ENCODE data around the gene AMOTL1.
"Not testable (repeated sequence)": the region's sequence is repeated elsewhere in the genome, so short reads cannot be mapped to it uniquely, and the experiment has no call there.

The AMOTL1 gene

GRCh38 chr11:94794287-94795168, 26.4 kb downstream of the AMOTL1 start:
- no peak for DNase-seq (ENCODE audit: low spot score)

GRCh38 chr11:94795476-94796189, 27.5 kb downstream of the AMOTL1 start:
- no peak for DNase-seq (ENCODE audit: low spot score)

DNA sequence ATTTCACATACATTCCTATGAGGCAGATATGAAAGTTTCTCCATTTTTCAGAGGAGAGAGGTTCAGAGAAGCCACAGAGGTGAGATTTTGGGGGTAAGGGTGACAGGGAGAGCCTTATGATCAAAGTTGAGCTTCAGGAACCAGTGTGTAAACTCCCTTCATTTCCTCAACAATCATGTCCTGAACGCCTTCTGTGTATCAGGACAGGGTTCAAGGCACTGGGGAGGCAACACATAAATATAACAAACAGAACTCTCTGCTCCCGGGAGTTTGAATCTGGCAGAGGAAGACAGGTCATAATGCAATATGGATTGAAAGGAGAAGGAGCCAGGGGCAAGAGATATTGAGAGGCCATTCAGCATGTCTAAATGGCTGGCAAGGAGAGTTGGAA, 28.0 kb downstream of the AMOTL1 start:
- DNase-seq (ENCODE audit: low spot score) = no peak

DNA sequence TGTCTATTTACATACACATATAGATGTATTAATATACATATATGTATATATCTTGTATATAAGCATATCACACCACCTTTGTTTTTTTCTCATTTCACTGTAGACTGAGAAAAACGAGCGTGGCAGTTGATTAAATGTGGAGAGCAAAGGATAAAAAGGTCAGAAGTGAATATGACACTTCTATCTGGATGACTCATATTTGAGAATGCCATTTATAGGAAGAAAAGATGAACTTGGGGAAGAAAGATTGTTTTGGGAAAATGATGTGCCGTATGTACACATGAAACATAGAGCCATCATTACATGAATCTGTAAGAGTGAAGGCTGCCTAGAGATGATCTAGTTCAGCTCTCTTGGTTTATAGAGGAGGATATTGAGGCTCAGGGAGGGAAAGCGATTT, 28.7 kb downstream of the AMOTL1 start:
- DNase-seq (ENCODE audit: low spot score) = no peak

GRCh38 chr11:94799726-94800125, 31.6 kb downstream of the AMOTL1 start:
- DNase-seq (ENCODE audit: low spot score) = no peak

DNA sequence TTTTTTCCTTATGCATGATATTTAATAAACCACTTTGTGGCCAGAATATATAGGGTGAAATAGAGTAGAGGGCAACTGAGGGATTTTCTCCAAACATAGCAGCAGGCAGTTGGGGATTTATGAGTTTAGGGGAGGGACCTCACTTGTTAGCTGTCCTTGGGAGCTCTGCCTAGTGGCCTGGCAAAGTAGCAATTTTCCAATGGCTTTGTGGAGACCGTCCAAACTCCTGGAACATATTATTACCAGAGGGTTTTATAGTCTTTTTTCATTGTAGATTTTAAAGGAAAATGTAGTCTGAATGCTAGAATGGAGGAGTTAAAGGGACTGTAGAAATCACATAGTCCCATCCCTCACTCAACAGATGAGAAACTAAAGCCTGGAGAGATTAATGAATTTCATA, 32.3 kb downstream of the AMOTL1 start:
- no peak for DNase-seq (ENCODE audit: low spot score)

DNA sequence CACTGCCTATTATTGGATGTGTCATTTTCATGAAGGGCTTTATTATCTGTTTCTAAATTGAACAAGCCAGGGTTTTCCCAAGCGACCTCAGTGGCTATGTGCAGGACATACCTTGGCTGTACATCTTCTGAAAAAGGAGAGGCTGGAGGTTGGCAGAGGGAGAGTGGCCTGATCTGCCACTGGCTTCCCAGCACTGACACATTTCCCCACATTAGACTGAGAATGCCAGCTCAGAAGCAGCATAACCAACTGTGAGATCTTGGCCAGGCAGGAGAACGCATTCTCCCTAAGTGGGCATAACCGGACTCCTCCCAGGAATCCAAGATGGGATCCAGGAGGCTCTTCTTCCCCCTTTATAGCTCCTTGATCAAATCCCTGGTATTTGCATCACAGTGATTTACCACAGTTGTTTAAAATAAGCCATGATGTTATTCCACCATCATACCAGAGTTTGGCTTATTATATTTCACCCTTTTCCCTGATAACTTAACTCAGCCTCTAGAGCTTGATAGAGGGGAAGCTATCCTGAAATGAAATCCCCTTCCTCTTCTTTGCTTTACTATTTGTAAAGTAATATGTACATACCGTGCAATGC, 33.8 kb downstream of the AMOTL1 start:
- no peak for DNase-seq (ENCODE audit: low spot score)

DNA sequence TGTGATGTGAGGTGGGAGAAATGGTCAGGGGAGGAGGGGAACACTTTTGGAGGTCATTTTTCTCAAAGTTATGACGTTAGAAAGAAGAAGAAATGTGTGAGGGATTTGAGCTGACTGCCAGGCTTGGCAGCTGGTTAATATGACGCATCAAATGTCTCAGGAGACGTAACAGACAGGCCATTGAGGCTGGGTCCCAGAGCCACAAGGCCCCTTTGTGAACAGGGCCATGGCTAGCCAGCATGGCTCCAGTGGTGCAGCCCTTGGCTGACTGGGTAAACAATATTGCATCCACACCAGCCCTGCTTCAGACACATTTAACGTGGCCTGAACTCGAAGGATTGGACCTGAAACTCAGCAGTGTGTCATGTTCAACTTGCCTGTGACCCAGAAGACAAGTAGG, 34.3 kb downstream of the AMOTL1 start:
- DNase-seq (ENCODE audit: low spot score) = no peak

DNA sequence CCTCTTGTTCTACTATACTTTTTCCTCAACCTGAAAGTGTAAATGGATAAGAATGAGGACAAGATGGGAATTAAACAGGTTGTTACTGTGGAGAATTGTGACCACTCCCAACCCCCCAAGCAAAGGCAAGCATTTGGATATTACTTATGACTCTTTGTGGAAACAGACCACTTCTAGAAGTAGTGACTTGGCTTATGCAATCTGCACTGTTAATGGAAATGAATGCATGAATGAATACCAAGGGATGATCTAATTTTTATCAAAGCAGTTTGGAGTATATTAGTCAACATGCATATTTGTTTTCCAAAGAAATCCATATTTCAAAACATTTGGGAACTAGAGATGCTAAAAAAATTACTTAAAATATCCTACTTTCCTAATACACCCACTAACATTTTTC, 35.3 kb downstream of the AMOTL1 start:
- DNase-seq (ENCODE audit: low spot score) = no peak

- DNase-seq (ENCODE audit: low spot score) = no peak
Observed at GRCh38 chr11:94804874-94805273, 36.7 kb downstream of the AMOTL1 start.

DNA sequence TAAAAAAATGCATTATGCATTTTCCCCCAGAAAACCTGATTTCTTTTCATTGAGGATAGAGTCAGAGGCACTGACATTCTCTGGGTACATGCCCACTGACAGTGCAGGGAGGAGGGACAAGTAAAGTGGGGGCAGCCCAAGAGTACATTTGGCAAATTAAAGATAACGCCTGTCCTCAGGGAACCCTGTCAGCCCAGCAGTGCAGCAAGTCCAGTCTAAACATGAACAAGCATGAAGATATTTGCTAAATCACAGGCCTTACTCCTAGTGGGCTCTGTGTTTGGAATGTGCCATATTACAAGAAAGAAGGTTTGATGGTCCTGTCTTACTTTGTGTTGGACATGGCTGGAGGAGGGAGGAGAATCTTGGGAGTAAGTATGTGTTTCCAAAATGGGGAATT, 37.9 kb downstream of the AMOTL1 start:
- DNase-seq (ENCODE audit: low spot score) = no peak

GRCh38 chr11:94806419-94806818, 38.3 kb downstream of the AMOTL1 start:
- no peak for DNase-seq (ENCODE audit: low spot score)

- no peak for DNase-seq (ENCODE audit: low spot score)
Observed at GRCh38 chr11:94809251-94809650, 41.1 kb downstream of the AMOTL1 start.

GRCh38 chr11:94812724-94813720, 44.9 kb downstream of the AMOTL1 start:
- not testable (repeated sequence) for DNase-seq (ENCODE audit: low spot score)

DNA sequence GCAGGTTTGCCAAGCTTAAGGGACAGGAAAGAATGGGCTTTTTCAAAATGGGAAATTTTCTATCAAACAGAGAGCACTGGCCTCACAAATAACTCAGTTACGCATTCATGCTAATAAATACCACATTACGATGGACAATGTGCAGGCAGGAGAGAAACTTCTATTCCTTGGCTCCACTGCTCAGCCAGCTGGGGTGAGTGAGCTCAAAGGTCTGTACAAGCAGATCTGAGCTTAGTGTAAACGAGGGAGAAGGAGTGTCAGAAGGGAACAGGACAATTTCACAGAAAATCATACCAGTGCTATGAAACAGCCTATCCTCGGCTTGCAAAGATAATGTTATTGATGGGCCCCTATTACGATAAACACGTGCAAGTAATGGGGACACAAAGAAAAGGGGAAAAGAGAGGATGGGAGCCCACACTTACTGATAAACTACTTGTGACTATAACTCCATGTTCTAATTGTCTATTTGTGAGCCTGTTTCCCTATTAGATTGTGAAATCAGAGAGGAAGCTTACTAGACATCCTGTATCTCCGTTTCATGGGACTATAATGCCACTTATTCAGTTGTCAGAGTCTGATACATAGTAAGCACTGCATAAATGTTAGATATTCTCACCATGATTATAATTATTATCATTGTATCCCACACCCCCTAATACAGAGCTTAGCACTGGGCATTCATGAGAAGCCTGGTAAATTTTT, 46.3 kb downstream of the AMOTL1 start:
- no peak for DNase-seq (ENCODE audit: low spot score)

DNA sequence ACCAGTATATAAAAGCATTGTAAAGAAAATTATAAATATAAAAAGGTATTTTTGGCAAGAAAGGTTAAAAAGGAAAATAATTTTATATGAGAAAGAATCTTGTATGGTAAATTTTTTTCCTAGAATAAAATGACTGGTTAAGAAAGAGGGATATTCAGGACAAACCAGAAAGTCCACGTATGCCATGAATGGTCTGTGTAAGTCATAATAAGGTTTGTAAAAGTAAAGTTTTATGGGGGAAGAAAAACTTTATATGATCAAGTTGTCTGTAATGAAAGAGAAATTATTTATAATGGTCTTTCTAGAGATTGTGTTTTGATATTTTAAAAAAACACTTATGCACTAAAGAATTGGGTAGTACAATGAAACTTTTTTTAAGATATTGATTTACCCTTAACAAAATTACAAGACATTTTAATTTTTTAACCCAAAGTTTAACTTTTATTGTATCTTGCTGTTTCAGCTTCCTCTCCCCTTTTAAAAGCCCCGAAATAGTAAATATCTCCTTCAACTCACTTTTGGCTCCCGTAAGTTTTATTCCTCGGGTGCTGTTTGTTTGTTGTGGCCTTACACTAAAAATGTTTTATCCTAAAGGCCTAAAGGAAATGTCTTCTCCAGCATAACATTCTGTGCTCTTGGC, 47.7 kb downstream of the AMOTL1 start:
- DNase-seq (ENCODE audit: low spot score) = no peak

- DNase-seq (ENCODE audit: low spot score) = no peak
Observed at GRCh38 chr11:94820480-94820879, 52.3 kb downstream of the AMOTL1 start.

GRCh38 chr11:94821439-94821838, 53.3 kb downstream of the AMOTL1 start:
- DNase-seq (ENCODE audit: low spot score) = no peak

DNA sequence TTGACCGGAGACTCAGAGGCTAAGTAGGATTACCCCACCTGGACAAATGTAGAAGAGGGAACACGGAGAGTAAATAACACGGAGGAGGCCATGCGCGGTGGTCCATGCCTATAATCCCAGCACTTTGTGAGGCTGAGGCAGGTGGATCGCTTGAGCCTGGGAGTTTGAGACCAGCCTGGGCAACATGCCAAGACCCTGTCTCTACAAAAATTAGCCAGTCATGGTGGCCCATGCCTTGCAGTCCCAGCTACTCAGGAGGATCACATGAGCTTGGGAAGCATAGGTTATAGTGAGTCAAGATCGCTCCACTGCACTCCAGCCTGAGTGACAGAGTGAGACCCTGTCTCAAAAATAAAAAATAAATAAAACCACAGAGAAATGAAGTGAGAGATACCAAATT, 53.9 kb downstream of the AMOTL1 start:
- no peak for DNase-seq (ENCODE audit: low spot score)

GRCh38 chr11:94823102-94823732, 55.1 kb downstream of the AMOTL1 start:
- no peak for DNase-seq (ENCODE audit: low spot score)

Measured in activated CD4-positive, alpha-beta T cell treated with anti-CD3 and anti-CD28 coated beads, Interleukin-2, Interleukin-4, amounts not matched to agents 100 ng/mL and 50 ng/mL, durations not matched to agents 16 hours and 8 hours (primary cell).